HEK293T (cell line): ENCODE measurements around the gene TMC1.

Source experiments
- CTCF ChIA-PET: fragments of 350-600 bp; formaldehyde crosslinking; extraction: SDS; loops from one replicate; lab custom pipeline; 2021; ENCODE audit warnings: antibody characterized with exemption, inconsistent platforms; lab: Yijun Ruan, JAX
- POLR2A ChIA-PET: fragments of 350-600 bp; formaldehyde crosslinking; extraction: SDS; loops from one replicate; lab custom pipeline; 2020; ENCODE audit warnings: antibody characterized with exemption, inconsistent platforms; lab: Yijun Ruan, JAX
- DNase-seq: peaks from one replicate; pipeline ENCODE4 v3.0.0; 2012; ENCODE audit warnings: mixed read lengths; ENCODE audit errors: extremely low spot score
- ARNT ChIP-seq: fragments of 450-650 bp; IDR thresholded peaks from 2 replicates; pipeline ENCODE4 v1.6.1; 2017; ENCODE audit warnings: mild to moderate bottlenecking
- BHLHE40 ChIP-seq: fragments of 450-650 bp; IDR thresholded peaks from 2 replicates; pipeline ENCODE4 v1.6.1; 2016; ENCODE audit warnings: mild to moderate bottlenecking, moderate library complexity, borderline replicate concordance
- CTBP1 ChIP-seq: fragments of 450-650 bp; IDR thresholded peaks from 2 replicates; pipeline ENCODE4 v1.6.1; 2016; ENCODE audit warnings: borderline replicate concordance
- ELF4 ChIP-seq: fragments of 450-650 bp; IDR thresholded peaks from 2 replicates; pipeline ENCODE4 v1.6.1; 2017; ENCODE audit warnings: antibody characterized with exemption
- FOXA1 ChIP-seq: fragments of 450-650 bp; IDR thresholded peaks from 2 replicates; pipeline ENCODE4 v1.6.1; 2016; ENCODE audit warnings: mild to moderate bottlenecking
- FOXK2 ChIP-seq: fragments of 450-650 bp; IDR thresholded peaks from 2 replicates; pipeline ENCODE4 v1.6.1; 2016; ENCODE audit warnings: mild to moderate bottlenecking
- FOXM1 ChIP-seq: fragments of 450-650 bp; IDR thresholded peaks from 2 replicates; pipeline ENCODE4 v1.6.1; 2017; ENCODE audit warnings: mild to moderate bottlenecking, borderline replicate concordance
- HDGF ChIP-seq: fragments of 450-650 bp; IDR thresholded peaks from 2 replicates; pipeline ENCODE4 v1.6.1; 2017; ENCODE audit warnings: antibody characterized with exemption, borderline replicate concordance
- L3MBTL2 ChIP-seq: fragments of 450-650 bp; conservative IDR thresholded peaks from 2 replicates; pipeline ENCODE4 v1.6.1; 2016; ENCODE audit warnings: mild to moderate bottlenecking
- LEF1 ChIP-seq: fragments of 450-650 bp; IDR thresholded peaks from 2 replicates; pipeline ENCODE4 v1.6.1; 2017; ENCODE audit warnings: mild to moderate bottlenecking, borderline replicate concordance
- NFRKB ChIP-seq: fragments of 450-650 bp; IDR thresholded peaks from 2 replicates; pipeline ENCODE4 v1.6.1; 2016; ENCODE audit warnings: mild to moderate bottlenecking, moderate library complexity
- SP1 ChIP-seq: fragments of 450-650 bp; IDR thresholded peaks from 2 replicates; pipeline ENCODE4 v1.6.1; 2017
- SUZ12 ChIP-seq: fragments of 450-650 bp; IDR thresholded peaks from 2 replicates; pipeline ENCODE4 v1.6.1; 2016; ENCODE audit warnings: mild to moderate bottlenecking
- TARDBP ChIP-seq: fragments of 450-650 bp; IDR thresholded peaks from 2 replicates; pipeline ENCODE4 v1.6.1; 2016
- ZNF384 ChIP-seq: fragments of 450-650 bp; IDR thresholded peaks from 2 replicates; pipeline ENCODE4 v1.6.1; 2016
- TF ChIP-seq, protein P1 (sequence below): fragments of 450-650 bp; IDR thresholded peaks from 2 replicates; pipeline ENCODE4 v1.6.1; 2016

TMC1 gene

DNA sequence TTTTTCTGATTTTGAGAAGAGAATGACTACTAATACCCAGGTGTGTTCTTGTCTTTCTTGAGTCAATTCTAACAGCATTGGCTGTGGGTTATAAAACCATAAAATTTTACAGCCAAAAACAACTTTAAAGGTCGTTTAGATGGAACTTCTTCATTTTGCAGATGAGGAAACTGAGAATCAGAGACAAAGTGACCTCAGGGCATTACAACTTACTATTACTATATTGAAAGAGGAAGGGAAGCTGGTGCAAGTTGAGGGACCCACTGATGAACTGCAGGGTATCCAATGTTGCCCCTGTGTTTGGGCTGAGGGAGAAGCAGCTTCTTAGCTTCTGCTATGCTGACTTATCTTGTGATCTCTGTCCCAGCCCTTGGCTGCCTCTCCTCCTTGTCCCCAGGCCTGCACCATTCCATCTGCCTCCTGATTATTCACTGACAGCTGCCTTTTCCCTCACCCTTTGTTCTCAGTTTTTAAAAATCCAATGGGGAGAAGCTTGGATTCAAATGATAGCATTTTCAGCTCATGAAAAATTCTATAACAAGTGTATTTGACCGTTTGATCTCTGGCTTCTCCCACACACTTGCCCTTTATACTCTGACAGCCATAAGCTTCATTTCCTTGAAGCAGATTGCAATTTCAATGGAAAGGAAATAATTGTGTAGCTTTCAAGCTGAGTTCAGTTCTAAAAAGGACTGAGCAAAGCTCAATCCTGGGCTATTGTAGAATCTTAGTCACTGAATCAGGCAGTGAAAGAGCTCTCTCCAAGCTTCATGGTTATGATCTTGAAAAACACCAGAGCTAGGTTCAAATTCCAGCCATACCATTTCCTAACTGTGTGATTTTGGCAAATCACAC is 68.5 kb downstream of the TMC1 start:
- DNase-seq, result no peak
- ChIA-PET POLR2A (no interaction called here), CTCF (interaction anchor here (1.7 kb wide), 1 partner anchor 309 kb away, joined by 3 read pairs; no protein-coding TSS in a partner anchor)
- no peak for TF ChIP-seq ZNF384
- TF ChIP-seq CTBP1, result no peak
- no peak for TF ChIP-seq ARNT
- TF ChIP-seq BHLHE40, result no peak
- TF ChIP-seq, protein P1, sequence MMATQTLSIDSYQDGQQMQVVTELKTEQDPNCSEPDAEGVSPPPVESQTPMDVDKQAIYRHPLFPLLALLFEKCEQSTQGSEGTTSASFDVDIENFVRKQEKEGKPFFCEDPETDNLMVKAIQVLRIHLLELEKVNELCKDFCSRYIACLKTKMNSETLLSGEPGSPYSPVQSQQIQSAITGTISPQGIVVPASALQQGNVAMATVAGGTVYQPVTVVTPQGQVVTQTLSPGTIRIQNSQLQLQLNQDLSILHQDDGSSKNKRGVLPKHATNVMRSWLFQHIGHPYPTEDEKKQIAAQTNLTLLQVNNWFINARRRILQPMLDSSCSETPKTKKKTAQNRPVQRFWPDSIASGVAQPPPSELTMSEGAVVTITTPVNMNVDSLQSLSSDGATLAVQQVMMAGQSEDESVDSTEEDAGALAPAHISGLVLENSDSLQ, result no peak
- no peak for TF ChIP-seq ELF4
- TF ChIP-seq FOXM1, result no peak
- TF ChIP-seq TARDBP, result no peak
- no peak for TF ChIP-seq NFRKB
- TF ChIP-seq L3MBTL2, result no peak
- TF ChIP-seq FOXK2, result no peak
- TF ChIP-seq FOXA1, result no peak
- no peak for TF ChIP-seq LEF1
- no peak for TF ChIP-seq SUZ12
- TF ChIP-seq HDGF, result no peak
- TF ChIP-seq SP1, result no peak

DNA sequence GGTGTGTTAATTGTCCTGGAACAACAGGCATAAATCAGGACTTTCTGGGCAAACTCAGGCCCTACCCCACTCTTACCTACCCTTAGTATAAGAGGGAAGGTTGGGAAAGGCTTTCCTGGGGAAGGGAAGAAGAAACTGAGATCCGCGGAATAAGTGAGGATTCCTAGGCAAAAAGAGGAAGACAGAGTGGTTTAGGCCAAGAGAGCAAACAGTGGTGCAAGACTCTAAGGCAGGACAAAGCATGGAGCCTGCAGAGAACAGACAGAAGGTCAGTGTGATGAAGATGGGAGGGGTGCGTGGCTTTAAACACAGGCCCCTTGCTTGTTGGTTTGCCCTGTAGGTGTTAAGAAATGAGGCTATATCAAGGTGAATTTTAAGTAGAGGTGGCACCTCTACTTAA is 69.4 kb downstream of the TMC1 start:
- no peak for TF ChIP-seq ZNF384
- TF ChIP-seq HDGF, result no peak
- TF ChIP-seq BHLHE40, result no peak
- TF ChIP-seq L3MBTL2, result no peak
- TF ChIP-seq FOXM1, result no peak
- TF ChIP-seq FOXK2, result no peak
- TF ChIP-seq SP1, result no peak
- TF ChIP-seq FOXA1, result no peak
- no peak for TF ChIP-seq LEF1
- ChIA-PET POLR2A (no interaction called here), CTCF (interaction anchor here (1.7 kb wide), 1 partner anchor 310 kb away, joined by 3 read pairs; no protein-coding TSS in a partner anchor)
- DNase-seq, result no peak

DNA sequence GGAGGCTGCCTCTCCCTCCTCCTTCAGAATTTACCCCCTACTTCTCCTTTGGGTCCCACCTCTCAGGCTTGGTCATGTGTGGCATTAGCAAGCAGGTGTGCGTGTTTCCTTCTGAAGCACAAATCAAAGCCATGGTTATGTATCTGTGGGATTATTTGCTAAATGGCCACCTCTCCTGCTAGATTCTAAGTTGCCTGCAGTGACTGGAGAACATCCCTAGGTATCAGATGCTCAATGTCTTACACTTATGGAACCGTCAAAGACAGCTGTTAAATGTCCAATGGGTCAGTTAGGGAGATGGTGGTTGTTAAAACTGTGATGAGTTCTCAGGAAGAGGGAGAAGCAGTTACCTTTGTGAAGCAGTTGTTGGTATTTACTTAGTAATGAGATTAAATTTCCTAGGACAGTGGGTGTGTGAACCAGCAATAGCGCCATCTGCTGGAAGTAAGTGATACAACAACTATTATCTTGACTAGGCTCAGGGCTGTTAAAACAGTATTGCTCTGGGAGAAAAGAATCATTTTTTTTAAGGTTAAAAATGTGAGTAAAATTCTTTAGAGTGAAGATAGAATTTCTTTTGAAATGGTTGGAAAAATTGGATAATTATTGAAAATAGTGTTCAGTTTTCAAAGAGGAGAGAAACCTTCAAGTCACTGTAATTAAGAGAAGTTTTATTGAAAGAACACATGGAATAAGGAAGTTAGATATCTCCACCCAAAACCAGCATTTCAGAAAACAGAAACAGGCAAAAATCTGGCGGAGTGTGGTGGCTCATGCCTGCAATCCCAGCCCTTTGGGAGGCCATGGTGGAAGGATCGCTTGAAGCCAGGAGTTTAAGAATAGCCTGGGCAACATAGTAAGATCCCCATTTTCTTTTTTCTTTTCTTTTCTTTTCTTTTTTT is 71.3 kb downstream of the TMC1 start:
- ChIA-PET CTCF (no interaction called here), POLR2A (no interaction called here)
- peak; percentile 51 for DNase-seq
- TF ChIP-seq ELF4, result no peak
- TF ChIP-seq, protein P1, result no peak
- no peak for TF ChIP-seq NFRKB
- TF ChIP-seq ZNF384, result no peak
- TF ChIP-seq FOXA1, result no peak
- TF ChIP-seq ARNT, result no peak
- TF ChIP-seq FOXK2, result no peak
- TF ChIP-seq LEF1, result no peak
- no peak for TF ChIP-seq CTBP1
- no peak for TF ChIP-seq SUZ12
- TF ChIP-seq L3MBTL2, result no peak
- TF ChIP-seq SP1, result no peak
- TF ChIP-seq FOXM1, result no peak
- no peak for TF ChIP-seq TARDBP
- TF ChIP-seq BHLHE40, result no peak
- no peak for TF ChIP-seq HDGF

DNA sequence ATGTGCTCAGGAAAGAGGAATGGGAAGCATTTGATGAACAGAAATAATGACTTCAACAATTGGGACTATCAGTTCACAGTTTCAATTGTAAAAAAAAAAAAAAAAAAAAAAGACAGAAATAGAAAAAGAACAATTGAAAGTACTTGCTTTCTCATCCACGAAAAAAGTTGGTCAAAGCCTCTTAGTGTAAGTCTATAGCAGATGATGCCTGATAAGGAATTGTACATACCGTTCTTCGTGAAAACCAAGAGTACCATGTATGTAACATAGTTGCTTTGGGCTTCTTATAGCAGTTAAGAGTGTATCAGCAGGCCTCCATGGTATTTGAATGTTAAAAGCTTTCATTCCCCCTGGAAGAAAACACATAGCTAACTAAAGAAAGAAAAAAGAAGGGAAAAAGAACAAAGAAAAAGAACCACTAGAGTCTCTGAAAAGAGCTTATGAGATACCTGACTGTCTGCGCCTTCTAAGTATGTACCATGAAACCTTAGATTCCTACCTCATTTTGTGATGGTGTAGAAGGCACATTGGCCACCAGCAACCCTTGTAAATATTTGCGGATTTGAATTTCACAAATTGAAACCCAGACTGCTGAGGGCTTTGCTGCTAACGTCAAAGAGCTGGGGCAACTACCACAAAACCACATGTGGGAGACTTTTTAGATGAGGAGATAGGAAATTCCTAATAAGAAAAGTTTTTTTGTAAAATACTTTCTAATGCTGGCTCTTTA is 75.2 kb downstream of the TMC1 start:
- ChIA-PET CTCF (no interaction called here), POLR2A (no interaction called here)
- no peak for DNase-seq
- no peak for TF ChIP-seq FOXM1
- TF ChIP-seq, protein P1, result no peak
- no peak for TF ChIP-seq FOXA1
- no peak for TF ChIP-seq LEF1
- no peak for TF ChIP-seq TARDBP

DNA sequence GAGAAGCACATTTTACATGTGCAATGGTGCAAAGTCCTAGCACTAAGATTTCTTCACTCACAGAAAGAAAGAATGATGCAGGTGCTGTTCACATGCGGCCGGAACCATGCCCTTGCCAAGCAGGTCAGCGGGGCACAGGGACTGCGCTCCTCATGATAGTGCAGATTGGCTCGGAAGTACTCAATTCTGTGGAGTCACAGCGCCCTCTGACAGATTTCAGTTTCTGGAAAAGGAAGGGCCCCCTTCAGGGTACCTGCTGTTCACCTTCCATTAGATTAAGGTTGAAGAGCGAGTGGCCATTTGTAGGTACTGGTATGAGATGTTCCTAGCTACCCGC is 75.7 kb downstream of the TMC1 start:
- DNase-seq, result no peak
- POLR2A ChIA-PET, result no interaction called here
- no peak for TF ChIP-seq FOXA1
- no peak for TF ChIP-seq FOXM1
- no peak for TF ChIP-seq HDGF
- TF ChIP-seq CTBP1, result no peak
- TF ChIP-seq ARNT, result no peak
- no peak for TF ChIP-seq TARDBP
- TF ChIP-seq ZNF384, result no peak
- no peak for TF ChIP-seq FOXK2
- no peak for TF ChIP-seq NFRKB
- TF ChIP-seq SUZ12, result no peak
- TF ChIP-seq, protein P1, result no peak
- no peak for TF ChIP-seq LEF1
- TF ChIP-seq ELF4, result no peak
- TF ChIP-seq SP1, result no peak
- TF ChIP-seq BHLHE40, result no peak
- CTCF ChIA-PET, result no interaction called here
